OCI-LY7 (cell line): ENCODE measurements around the gene FOXP3. TPM values are rescaled to one million over a fixed set of nuclear protein-coding genes. Genes with fewer than 3 reads are reported as not detected.

ENCODE experiments used
- BruUV-seq: library from RNA; stranded (reverse); fragments of 400-500 nt; replicated peaks from 2 replicates; lab custom pipeline; 2021; lab: Mats Ljungman, UMichigan
- CTCF ChIA-PET: fragments of 300-600 bp; sonication (Branson Sonifier 250); formaldehyde crosslinking; loops from one replicate; lab custom pipeline; 2022; ENCODE audit warnings: antibody characterized with exemption; ENCODE audit not compliant: unreplicated experiment; lab: Charles Lee
- POLR2A ChIA-PET: fragments of 300-600 bp; sonication (Branson Sonifier 250); formaldehyde crosslinking; loops from one replicate; lab custom pipeline; 2022; ENCODE audit warnings: antibody characterized with exemption; lab: Charles Lee
- DNase-seq: peaks from one replicate; pipeline ENCODE4 v3.0.0-alpha.2; 2015; ENCODE audit warnings: low spot score
- H2AFZ ChIP-seq: fragments of 200-600 bp; sonication (generic), shearing (Covaris generic); 2 replicates; pipeline ENCODE4 v1.6.1; 2014; ENCODE audit warnings: mild to moderate bottlenecking, antibody characterized with exemption, low read length, moderate library complexity
- H3K27ac ChIP-seq: fragments of 200-600 bp; sonication (generic); 2 replicates; pipeline ENCODE4 v1.5.1; 2014; ENCODE audit warnings: mixed run types, low read depth, mild to moderate bottlenecking, moderate library complexity, low read length, inconsistent platforms; ENCODE audit not compliant: poor library complexity, severe bottlenecking
- H3K36me3 ChIP-seq: fragments of 200-600 bp; sonication (generic); 2 replicates; pipeline ENCODE4 v1.6.1; 2014; ENCODE audit warnings: mild to moderate bottlenecking, antibody characterized with exemption, low read length, moderate library complexity, mixed read lengths; ENCODE audit not compliant: insufficient read depth
- H3K4me1 ChIP-seq: fragments of 200-600 bp; sonication (generic); 2 replicates; pipeline ENCODE4 v1.5.1; 2014; ENCODE audit warnings: mild to moderate bottlenecking, low read length; ENCODE audit not compliant: insufficient read depth, poor library complexity, severe bottlenecking
- H3K4me2 ChIP-seq: fragments of 200-600 bp; sonication (generic); 2 replicates; pipeline ENCODE4 v1.6.1; 2014; ENCODE audit warnings: mild to moderate bottlenecking, low read length
- H3K4me3 ChIP-seq: fragments of 200-600 bp; sonication (generic); 2 replicates; pipeline ENCODE4 v1.5.1; 2014; ENCODE audit warnings: mild to moderate bottlenecking, low read depth, low read length; ENCODE audit not compliant: poor library complexity, severe bottlenecking
- H3K79me2 ChIP-seq: fragments of 200-600 bp; sonication (generic); 2 replicates; pipeline ENCODE4 v1.6.1; 2016; ENCODE audit warnings: low read depth, mild to moderate bottlenecking, low read length, moderate library complexity, mixed read lengths; ENCODE audit not compliant: insufficient read depth
- H3K9me2 ChIP-seq: fragments of 200-600 bp; sonication (generic); 2 replicates; pipeline ENCODE4 v1.6.1; 2016; ENCODE audit warnings: mild to moderate bottlenecking, low read length, mixed read lengths; ENCODE audit not compliant: insufficient read depth
- H3K9me3 ChIP-seq: fragments of 200-600 bp; sonication (generic); 2 replicates; pipeline ENCODE4 v1.6.1; 2014; ENCODE audit warnings: mild to moderate bottlenecking, mixed run types, low read length, mixed read lengths
- H4K20me1 ChIP-seq: fragments of 200-600 bp; sonication (generic); 2 replicates; pipeline ENCODE4 v1.6.1; 2014; ENCODE audit warnings: mild to moderate bottlenecking, antibody characterized with exemption, low read length, moderate library complexity, mixed read lengths; ENCODE audit not compliant: insufficient read depth
- EZH2phosphoT487 ChIP-seq: fragments of 200-600 bp; sonication (generic); IDR thresholded peaks from 2 replicates; pipeline ENCODE4 v1.6.1; 2018; ENCODE audit warnings: low read depth, borderline replicate concordance, mild to moderate bottlenecking, mixed run types, antibody characterized with exemption, low read length, moderate library complexity, mixed read lengths
- intact Hi-C: fragments of 100-400 bp; cut with micrococcal nuclease; formaldehyde crosslinking; loops from one replicate; pipeline ENCODE4 v1.10.0; 2022; ENCODE audit not compliant: unreplicated experiment
- total RNA-seq, 2 experiments: library from RNA; depleted of rRNA in 1 of 2; stranded (reverse); fragments of >200 nt in 1 of 2; shearing (Covaris generic) in 1 of 2; gene quantifications; 2 replicates each; pipeline ENCODE4 v1.2.3, GENCODE V29; 2014 to 2022
- TF ChIP-seq, protein P1 (sequence below): fragments of 200-600 bp; sonication (generic); conservative IDR thresholded peaks from 2 replicates; pipeline ENCODE4 v1.5.1; 2014; ENCODE audit warnings: mild to moderate bottlenecking, antibody characterized with exemption, low read length, moderate library complexity, mixed read lengths

Gene FOXP3
- total RNA-seq, 2 experiments from 2014 or later: 0.06 to 0.57 TPM

DNA sequence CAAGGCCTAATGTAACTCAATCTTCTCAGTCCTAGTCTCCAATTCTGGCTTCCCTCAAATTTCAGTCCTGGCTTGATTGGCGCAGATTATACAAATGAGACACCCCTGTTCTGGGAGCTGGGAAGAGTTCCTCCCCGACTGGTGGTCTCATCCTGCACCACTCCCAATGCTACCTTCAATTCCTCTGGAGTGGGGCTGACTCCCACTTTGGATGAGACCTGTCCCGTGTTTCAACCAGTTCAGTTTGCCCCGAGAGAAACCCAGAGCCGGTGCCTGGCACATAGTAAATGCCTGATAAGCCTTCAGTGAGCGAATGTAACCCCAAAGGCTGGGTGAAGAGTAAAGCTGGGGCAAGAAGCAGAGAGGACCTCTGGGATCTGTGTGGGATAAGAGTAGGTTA lies 60.5 kb downstream of the FOXP3 start:
- Histone ChIP-seq H3K4me1 (peaks cover 5% of the 10 kb centered on the region), H3K27ac (no peak overlapping the region), H3K9me2 (no peaks in the 10 kb centered on the region), H4K20me1 (no peaks in the 10 kb centered on the region), H3K36me3 (no peaks in the 10 kb centered on the region), H3K4me2 (no peak overlapping the region), H3K9me3 (no peaks in the 10 kb centered on the region), H3K4me3 (no peak overlapping the region), H2AFZ (no peak overlapping the region), H3K79me2 (no peaks in the 10 kb centered on the region)
- BruUV-seq: no TSS peak
- DNase-seq: no peak
- ChIA-PET CTCF (no interaction called here), POLR2A (no interaction called here)
- intact Hi-C loops: no loop called here
- TF ChIP-seq EZH2phosphoT487: no peak
- TF ChIP-seq, protein P1, sequence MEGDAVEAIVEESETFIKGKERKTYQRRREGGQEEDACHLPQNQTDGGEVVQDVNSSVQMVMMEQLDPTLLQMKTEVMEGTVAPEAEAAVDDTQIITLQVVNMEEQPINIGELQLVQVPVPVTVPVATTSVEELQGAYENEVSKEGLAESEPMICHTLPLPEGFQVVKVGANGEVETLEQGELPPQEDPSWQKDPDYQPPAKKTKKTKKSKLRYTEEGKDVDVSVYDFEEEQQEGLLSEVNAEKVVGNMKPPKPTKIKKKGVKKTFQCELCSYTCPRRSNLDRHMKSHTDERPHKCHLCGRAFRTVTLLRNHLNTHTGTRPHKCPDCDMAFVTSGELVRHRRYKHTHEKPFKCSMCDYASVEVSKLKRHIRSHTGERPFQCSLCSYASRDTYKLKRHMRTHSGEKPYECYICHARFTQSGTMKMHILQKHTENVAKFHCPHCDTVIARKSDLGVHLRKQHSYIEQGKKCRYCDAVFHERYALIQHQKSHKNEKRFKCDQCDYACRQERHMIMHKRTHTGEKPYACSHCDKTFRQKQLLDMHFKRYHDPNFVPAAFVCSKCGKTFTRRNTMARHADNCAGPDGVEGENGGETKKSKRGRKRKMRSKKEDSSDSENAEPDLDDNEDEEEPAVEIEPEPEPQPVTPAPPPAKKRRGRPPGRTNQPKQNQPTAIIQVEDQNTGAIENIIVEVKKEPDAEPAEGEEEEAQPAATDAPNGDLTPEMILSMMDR: no peak

DNA sequence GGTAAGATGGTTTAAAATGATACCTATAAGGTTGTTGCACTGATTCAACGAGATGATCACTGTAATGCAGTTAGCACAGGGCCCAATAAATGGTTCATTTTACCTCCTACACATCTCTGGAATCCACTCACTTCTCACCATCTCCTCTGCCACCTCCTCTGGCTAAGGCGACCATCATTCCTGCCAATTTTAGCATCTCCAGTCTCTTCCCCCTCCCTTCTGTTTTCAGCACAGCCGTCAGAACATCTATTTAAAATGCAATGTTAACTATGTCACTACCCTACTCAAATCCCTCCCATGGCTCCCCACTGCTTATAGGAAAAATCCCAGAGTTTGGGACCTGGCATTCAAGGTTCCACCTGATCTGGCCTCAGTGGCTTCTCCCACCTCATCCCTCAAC lies 61.0 kb downstream of the FOXP3 start:
- TF ChIP-seq EZH2phosphoT487: no peak
- TF ChIP-seq, protein P1: no peak
- H3K4me2 ChIP-seq: no peak overlapping the region
- POLR2A ChIA-PET: no interaction called here
- H3K79me2 ChIP-seq: no peaks in the 10 kb centered on the region
- no peak overlapping the region for H3K27ac ChIP-seq
- H3K4me3 ChIP-seq: no peak overlapping the region
- H4K20me1 ChIP-seq: no peaks in the 10 kb centered on the region
- BruUV-seq: no TSS peak
- no peaks in the 10 kb centered on the region for H3K9me2 ChIP-seq
- CTCF ChIA-PET: no interaction called here
- H3K4me1 ChIP-seq: peaks cover 7% of the 10 kb centered on the region
- no peak for DNase-seq
- intact Hi-C loops: no loop called here
- no peaks in the 10 kb centered on the region for H3K36me3 ChIP-seq
- H2AFZ ChIP-seq: no peak overlapping the region
- H3K9me3 ChIP-seq: no peaks in the 10 kb centered on the region

DNA sequence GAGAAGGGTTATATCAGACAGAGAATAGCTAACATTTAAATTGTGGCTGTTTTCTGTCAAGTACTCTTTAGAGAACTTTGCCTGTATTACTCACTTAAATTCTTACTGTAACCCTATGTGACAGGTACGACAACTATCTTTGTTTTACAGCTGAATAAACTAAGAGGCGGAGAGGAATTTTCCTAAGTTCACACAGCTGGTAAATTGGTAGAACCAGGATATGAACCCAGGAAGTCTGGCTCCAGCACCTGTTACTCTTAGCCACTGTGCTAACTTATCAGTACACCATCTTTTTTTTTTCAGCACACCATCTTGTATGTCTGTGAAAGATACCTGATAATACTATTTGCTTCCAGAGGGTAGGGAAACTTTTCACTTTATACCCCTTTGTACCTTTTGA lies 62.5 kb downstream of the FOXP3 start:
- no peak for DNase-seq
- CTCF ChIA-PET: no interaction called here
- POLR2A ChIA-PET: interaction anchor here (0.9 kb wide), 1 partner anchor 10 kb away, joined by 3 read pairs; no protein-coding TSS in a partner anchor
- intact Hi-C loops: no loop called here
- TF ChIP-seq, protein P1: no peak
- no peak for TF ChIP-seq EZH2phosphoT487
- no TSS peak for BruUV-seq
- Histone ChIP-seq H3K4me3 (no peak overlapping the region), H3K4me1 (peaks cover 10% of the 10 kb centered on the region), H2AFZ (no peak overlapping the region), H3K79me2 (no peaks in the 10 kb centered on the region), H3K4me2 (no peak overlapping the region), H3K36me3 (no peaks in the 10 kb centered on the region), H3K9me3 (no peaks in the 10 kb centered on the region), H3K9me2 (no peaks in the 10 kb centered on the region), H4K20me1 (no peaks in the 10 kb centered on the region), H3K27ac (no peak overlapping the region)

Other genes starting within 250 kb of the FOXP3 start
- gene TFE3, start 221.4 kb downstream of the FOXP3 start, total RNA-seq (2014; rRNA removed; shearing (Covaris generic)): 7.6 and 10.2 TPM in 2 replicates
- 19.0 and 19.8 TPM in 2 replicates for gene TFE3, start 221.4 kb downstream of the FOXP3 start, total RNA-seq (2022)
- 0.95 and 1.4 TPM in 2 replicates for gene CCDC120, start 205.7 kb downstream of the FOXP3 start, total RNA-seq (2014; rRNA removed; shearing (Covaris generic))
- 3.6 and 4.1 TPM in 2 replicates for gene CCDC120, start 205.7 kb downstream of the FOXP3 start, total RNA-seq (2022)
- gene PRAF2, start 190.7 kb downstream of the FOXP3 start, total RNA-seq (2014; rRNA removed; shearing (Covaris generic)): 2.3 and 8.1 TPM in 2 replicates
- 17.5 and 20.3 TPM in 2 replicates for gene PRAF2, start 190.7 kb downstream of the FOXP3 start, total RNA-seq (2022)
- 32.4 and 37.6 TPM in 2 replicates for gene WDR45, start 184.8 kb downstream of the FOXP3 start, total RNA-seq (2014; rRNA removed; shearing (Covaris generic))
- gene WDR45, start 184.8 kb downstream of the FOXP3 start, total RNA-seq (2022): 46.2 and 48.7 TPM in 2 replicates
- 18.8 and 27.5 TPM in 2 replicates for gene GPKOW, start 141.0 kb downstream of the FOXP3 start, total RNA-seq (2014; rRNA removed; shearing (Covaris generic))
- 16.8 and 17.7 TPM in 2 replicates for gene GPKOW, start 141.0 kb downstream of the FOXP3 start, total RNA-seq (2022)
- gene MAGIX, start 102.0 kb downstream of the FOXP3 start, total RNA-seq (2014; rRNA removed; shearing (Covaris generic)): 0.85 and 1.0 TPM in 2 replicates
- gene MAGIX, start 102.0 kb downstream of the FOXP3 start, total RNA-seq (2022): 1.1 and 1.7 TPM in 2 replicates
- gene PLP2, start 92.8 kb downstream of the FOXP3 start, total RNA-seq (2014; rRNA removed; shearing (Covaris generic)): 16.7 and 21.2 TPM in 2 replicates
- gene PLP2, start 92.8 kb downstream of the FOXP3 start, total RNA-seq (2022): 54.3 and 56.9 TPM in 2 replicates
- 9.9 and 10.6 TPM in 2 replicates for gene PRICKLE3, start 78.3 kb downstream of the FOXP3 start, total RNA-seq (2014; rRNA removed; shearing (Covaris generic))
- gene PRICKLE3, start 78.3 kb downstream of the FOXP3 start, total RNA-seq (2022): 11.0 and 16.7 TPM in 2 replicates
- gene SYP, start 64.5 kb downstream of the FOXP3 start, total RNA-seq (2014; rRNA removed; shearing (Covaris generic)): 0.79 and 2.3 TPM in 2 replicates
- gene SYP, start 64.5 kb downstream of the FOXP3 start, total RNA-seq (2022): 2.3 and 2.9 TPM in 2 replicates
- not detected in 2 replicates for gene CACNA1F, start 31.4 kb downstream of the FOXP3 start, total RNA-seq (2014; rRNA removed; shearing (Covaris generic))
- not detected in 2 replicates for gene CACNA1F, start 31.4 kb downstream of the FOXP3 start, total RNA-seq (2022)
- not detected in 2 replicates for gene CCDC22, start 29.2 kb downstream of the FOXP3 start, total RNA-seq (2014; rRNA removed; shearing (Covaris generic))
- 10.8 and 13.7 TPM in 2 replicates for gene CCDC22, start 29.2 kb downstream of the FOXP3 start, total RNA-seq (2022)
- gene PPP1R3F, start 5.1 kb upstream of the FOXP3 start, total RNA-seq (2014; rRNA removed; shearing (Covaris generic)): 5.1 and 11.8 TPM in 2 replicates
- 5.3 and 5.5 TPM in 2 replicates for gene PPP1R3F, start 5.1 kb upstream of the FOXP3 start, total RNA-seq (2022)
- not detected in 2 replicates for gene GAGE10, start 38.9 kb upstream of the FOXP3 start, total RNA-seq (2014; rRNA removed; shearing (Covaris generic))
- gene GAGE10, start 38.9 kb upstream of the FOXP3 start, total RNA-seq (2022): not detected in 2 replicates
- not detected in 2 replicates for gene GAGE12J, start 57.3 kb upstream of the FOXP3 start, total RNA-seq (2014; rRNA removed; shearing (Covaris generic))
- gene GAGE12J, start 57.3 kb upstream of the FOXP3 start, total RNA-seq (2022): not detected in 2 replicates
- gene GAGE13, start 66.9 kb upstream of the FOXP3 start, total RNA-seq (2014; rRNA removed; shearing (Covaris generic)): not detected in 2 replicates
- not detected in 2 replicates for gene GAGE13, start 66.9 kb upstream of the FOXP3 start, total RNA-seq (2022)